GM12801 (cell line): ENCODE measurements around the gene ACTL8.

Source experiments
- TF ChIP-seq, protein P1 (sequence below): IDR thresholded peaks from one replicate; pipeline ENCODE4 v1.5.1; 2011; ENCODE audit warnings: control low read depth; ENCODE audit not compliant: insufficient read length; ENCODE audit errors: extremely low read depth

Gene ACTL8

DNA sequence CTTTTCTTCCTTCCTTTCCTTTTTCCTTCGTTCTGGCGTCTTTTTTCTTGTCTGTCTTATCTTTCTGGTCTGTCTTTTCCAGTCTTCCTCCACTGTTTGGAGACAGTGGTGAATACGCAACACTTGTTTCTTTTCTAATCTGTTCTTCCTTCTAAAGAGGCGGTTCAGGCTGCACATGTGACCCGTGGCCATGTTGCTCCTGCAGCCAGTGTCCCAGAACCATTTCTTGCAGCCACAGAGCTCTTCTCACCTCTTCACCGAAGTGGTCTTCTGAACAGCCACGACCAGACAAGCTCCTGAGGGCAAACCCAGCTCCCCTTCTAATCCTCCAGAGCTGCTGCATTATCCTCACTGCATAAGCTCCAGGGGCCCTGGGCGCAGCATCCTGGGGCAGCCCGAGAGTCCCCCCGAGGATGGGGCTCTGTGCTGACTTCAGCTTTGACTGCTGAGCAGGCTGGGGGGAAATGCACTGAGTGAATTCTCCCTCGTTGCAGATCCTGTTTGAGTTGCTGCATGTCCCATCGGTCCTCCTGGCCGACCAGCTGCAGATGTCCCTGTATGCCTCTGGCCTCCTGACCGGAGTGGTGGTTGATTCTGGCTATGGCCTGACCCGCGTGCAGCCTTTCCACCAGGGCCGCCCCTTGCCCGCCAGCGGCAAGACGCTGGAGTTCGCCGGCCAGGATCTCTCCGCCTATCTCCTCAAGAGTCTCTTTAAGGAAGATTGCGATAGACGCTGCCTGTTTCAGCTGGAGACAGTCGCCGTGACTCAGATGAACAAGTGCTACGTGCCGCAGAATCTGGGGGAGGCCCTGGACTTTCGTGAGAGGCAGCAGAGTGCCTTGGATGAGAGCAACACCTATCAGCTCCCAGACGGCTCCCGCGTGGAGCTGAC, 70.4 kb downstream of the ACTL8 start:
- TF ChIP-seq, protein P1, sequence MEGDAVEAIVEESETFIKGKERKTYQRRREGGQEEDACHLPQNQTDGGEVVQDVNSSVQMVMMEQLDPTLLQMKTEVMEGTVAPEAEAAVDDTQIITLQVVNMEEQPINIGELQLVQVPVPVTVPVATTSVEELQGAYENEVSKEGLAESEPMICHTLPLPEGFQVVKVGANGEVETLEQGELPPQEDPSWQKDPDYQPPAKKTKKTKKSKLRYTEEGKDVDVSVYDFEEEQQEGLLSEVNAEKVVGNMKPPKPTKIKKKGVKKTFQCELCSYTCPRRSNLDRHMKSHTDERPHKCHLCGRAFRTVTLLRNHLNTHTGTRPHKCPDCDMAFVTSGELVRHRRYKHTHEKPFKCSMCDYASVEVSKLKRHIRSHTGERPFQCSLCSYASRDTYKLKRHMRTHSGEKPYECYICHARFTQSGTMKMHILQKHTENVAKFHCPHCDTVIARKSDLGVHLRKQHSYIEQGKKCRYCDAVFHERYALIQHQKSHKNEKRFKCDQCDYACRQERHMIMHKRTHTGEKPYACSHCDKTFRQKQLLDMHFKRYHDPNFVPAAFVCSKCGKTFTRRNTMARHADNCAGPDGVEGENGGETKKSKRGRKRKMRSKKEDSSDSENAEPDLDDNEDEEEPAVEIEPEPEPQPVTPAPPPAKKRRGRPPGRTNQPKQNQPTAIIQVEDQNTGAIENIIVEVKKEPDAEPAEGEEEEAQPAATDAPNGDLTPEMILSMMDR = no peak

DNA sequence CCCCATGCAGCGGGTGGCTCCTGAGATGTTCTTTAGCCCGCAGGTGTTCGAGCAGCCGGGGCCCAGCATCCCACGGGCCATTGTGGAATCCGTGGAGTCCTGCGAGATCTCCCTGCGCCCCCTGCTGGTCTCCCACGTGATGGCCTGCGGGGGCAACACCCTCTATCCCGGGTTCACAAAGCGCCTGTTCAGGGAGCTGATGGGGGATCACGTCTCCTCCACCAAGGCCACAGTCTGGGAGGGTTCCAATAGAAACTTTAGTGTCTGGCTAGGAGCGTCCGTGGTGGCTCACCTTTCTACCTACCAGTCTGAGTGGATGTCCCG, 71.0 kb downstream of the ACTL8 start:
- TF ChIP-seq, protein P1 = no peak

GRCh38 chr1:17828991-17829390, 73.9 kb downstream of the ACTL8 start:
- TF ChIP-seq, protein P1 = no peak

- TF ChIP-seq, protein P1 = no peak
These were observed 74.4 kb downstream of the ACTL8 start for GRCh38 chr1:17829579-17829978.

DNA sequence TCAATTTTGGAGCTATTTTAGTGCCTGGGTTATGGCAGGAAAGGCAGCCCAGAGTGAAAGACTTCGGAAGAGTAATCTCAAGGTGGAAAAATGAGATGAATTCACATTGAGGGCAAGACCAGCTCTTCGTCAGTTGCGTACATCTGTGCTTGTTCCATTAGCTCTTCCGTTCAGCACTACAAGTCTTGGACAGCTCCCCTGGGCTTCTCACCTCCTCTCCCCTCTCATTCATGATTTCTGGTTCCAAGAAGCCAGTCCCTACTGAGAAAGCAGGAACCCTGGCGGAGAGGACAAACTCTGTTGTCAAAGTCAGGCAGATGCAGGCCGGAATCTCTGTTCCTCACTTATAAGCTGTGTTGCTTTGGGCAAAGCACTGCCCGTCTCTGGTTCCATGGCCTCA, 76.5 kb downstream of the ACTL8 start:
- TF ChIP-seq, protein P1 = no peak

DNA sequence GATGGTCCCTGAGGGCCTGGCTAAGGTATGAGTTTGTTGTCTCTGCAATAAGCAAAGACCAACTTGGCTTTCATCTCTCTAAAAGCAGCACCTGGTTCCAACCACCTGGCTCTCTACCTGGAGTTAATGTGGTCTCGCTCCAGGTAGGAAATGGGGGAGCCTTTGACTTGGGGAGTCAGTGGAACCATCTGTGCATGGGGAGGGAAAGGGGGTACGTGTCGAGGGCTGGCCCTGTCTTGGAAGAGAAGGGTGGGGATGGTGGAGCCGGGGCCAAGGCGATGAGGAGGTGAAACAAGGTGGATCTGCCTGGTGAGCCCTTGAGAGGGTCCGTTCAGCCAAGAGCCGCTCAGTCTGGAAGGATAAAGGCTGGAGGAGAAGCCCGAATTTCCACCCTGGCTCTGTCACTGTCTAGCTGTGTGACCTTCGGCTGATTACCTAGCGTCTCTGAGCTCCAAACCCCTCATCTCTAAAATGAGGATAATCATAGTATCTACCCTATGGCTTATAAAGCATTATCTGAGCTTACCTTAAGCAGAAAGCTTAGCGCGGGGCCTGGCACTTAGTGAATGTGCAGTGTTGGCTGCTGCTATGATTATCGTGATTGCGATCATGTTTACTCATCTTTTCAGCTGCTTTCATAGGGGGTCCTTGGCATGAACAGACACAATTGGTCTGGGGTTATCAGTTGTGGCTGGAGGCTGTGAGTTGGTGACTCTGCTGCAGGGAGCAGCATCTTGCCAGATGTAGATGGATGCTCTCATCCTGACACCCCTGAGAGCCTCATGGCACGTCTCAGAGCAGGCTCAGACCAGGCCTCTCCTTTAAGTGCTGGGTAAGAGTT, 78.7 kb downstream of the ACTL8 start:
- TF ChIP-seq, protein P1 = no peak

GRCh38 chr1:17834561-17835100, 79.5 kb downstream of the ACTL8 start:
- TF ChIP-seq, protein P1 = no peak
